ENCODE data around the gene RAPSN. TPM values are rescaled to one million over a fixed set of nuclear protein-coding genes. Genes with fewer than 3 reads are reported as not detected.

The RAPSN gene
- total RNA-seq, 1 donor = 0.09 TPM

- no peak for TF ChIP-seq CTCF (IDR thresholded peaks at IDR 0.05; ENCODE audit: insufficient read depth, low read length)
These were observed 53.0 kb downstream of the RAPSN start for GRCh38 chr11:47396049-47396320.

GRCh38 chr11:47395223-47396048 is 53.5 kb downstream of the RAPSN start:
- H3K4me3 ChIP-seq (ENCODE audit: low read depth, low read length) = no peak overlapping the region
- DNase-seq (ENCODE audit: low read depth) = no peak
- no peak for TF ChIP-seq CTCF (IDR thresholded peaks at IDR 0.05; ENCODE audit: insufficient read depth, low read length)

More at GRCh38 chr11:47396049-47396320, 53.0 kb downstream of the RAPSN start:
- DNase-seq (ENCODE audit: low read depth) = no peak
- no peak overlapping the region for H3K4me3 ChIP-seq (ENCODE audit: low read depth, low read length)

- no peak overlapping the region for H3K4me3 ChIP-seq (ENCODE audit: low read depth, low read length)
- no peak for TF ChIP-seq CTCF (IDR thresholded peaks at IDR 0.05; ENCODE audit: insufficient read depth, low read length)
- no peak for DNase-seq (ENCODE audit: low read depth)
These were observed 54.4 kb downstream of the RAPSN start for GRCh38 chr11:47394322-47395222.

GRCh38 chr11:47394050-47394321 is 55.0 kb downstream of the RAPSN start:
- no peak for TF ChIP-seq CTCF (IDR thresholded peaks at IDR 0.05; ENCODE audit: insufficient read depth, low read length)
- no peak for DNase-seq (ENCODE audit: low read depth)
- H3K4me3 ChIP-seq (ENCODE audit: low read depth, low read length) = no peak overlapping the region

- no peak overlapping the region for H3K4me3 ChIP-seq (ENCODE audit: low read depth, low read length)
- TF ChIP-seq CTCF (IDR thresholded peaks at IDR 0.05; ENCODE audit: insufficient read depth, low read length) = no peak
- DNase-seq (ENCODE audit: low read depth) = peak; percentile 47
These were observed 55.5 kb downstream of the RAPSN start for GRCh38 chr11:47393163-47394049.

- TF ChIP-seq CTCF (IDR thresholded peaks at IDR 0.05; ENCODE audit: insufficient read depth, low read length) = no peak
- no peak for DNase-seq (ENCODE audit: low read depth)
These were observed 56.3 kb downstream of the RAPSN start for GRCh38 chr11:47392546-47393162.

More at GRCh38 chr11:47392546-47393162, 56.3 kb downstream of the RAPSN start:
- H3K4me3 ChIP-seq (ENCODE audit: low read depth, low read length) = no peak overlapping the region
